RKO (cell line): ENCODE data around the gene SORBS1.
A peak's percentile ranks its signal among the peaks of the same experiment; 100 is the strongest.

Experiments used
- DNase-seq: peaks from one replicate; pipeline ENCODE4 v3.0.0-alpha.2; 2016; ENCODE audit warnings: low spot score

The SORBS1 gene

DNA sequence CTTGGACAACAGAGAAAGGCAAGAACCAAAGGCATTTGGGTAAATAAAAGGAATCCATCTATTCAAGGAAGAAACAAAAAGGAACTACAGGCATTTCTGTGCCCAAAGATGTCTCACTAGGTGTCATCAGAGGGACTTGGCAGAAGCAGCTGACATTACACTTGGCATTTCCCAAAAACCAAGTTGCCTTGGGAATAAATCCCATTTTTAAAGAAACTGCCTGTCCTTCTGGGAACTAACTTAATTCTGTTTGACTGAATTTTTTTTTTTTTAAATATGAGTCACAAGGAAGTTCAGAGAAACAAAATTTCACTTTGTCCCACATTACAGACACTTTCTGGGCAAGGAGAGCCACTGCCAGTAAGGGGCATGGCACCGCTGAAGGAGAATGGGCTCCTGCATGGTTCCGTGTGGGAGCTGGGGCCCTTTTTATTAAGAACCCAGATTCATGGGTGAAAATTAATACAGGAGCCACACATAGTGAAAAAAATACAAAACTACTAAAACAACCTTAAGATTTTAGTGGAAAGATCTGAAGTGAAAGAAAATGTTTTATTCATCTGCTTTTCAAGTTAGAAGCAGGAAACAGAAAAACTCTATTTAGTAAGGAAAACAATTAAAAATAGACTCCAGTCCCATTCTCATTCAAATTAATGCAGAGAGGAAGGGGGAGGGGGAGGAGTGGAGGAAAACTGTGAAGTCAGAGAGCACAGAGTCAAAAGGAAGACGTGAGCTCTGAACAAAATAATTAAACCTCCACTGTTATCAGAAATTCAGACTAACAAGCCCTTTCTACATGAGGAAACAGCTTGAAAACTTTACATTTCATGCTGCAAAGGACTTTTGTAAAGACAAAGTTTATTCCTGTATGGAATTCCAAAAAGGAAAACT, 151.9 kb downstream of the SORBS1 start:
- DNase-seq, result no peak

DNA sequence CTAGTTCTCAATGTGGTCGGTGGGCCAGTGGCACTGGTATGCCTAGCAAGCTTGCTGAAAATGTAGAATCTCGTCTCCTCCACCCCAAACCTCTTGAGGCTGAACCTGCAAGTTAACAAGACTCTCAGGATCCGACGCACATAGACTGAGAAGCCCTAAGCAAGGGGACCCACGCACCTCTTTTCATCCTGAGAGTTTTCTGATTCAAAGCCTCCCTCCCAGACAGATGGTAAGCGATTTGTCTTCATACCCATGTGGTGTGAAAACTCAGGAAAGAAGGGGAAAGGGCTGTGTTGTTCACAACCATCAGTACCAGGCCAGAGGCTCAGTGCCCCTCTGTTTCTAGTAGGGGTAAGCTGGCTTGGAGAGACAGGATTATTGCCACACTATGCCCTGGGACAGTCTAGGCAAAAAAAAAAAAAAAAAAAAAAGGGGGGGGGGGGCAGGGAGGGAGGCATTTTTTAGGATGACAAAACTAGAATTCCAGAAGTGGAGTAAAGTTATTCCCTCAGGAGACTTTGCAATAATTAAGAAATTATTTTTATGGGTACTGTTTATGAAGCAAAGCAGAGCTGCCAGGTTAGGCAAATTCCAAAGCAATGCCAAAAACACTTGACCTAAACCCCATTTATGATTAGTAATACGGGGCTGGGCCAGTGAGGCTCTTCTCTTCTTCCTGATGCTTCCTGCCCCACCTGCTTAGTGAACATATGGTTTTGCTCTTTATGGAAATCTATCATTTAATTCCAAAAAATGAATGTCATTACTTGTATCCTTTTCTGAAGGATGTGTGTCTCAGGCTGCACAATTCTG, 152.8 kb downstream of the SORBS1 start:
- DNase-seq, result no peak

DNA sequence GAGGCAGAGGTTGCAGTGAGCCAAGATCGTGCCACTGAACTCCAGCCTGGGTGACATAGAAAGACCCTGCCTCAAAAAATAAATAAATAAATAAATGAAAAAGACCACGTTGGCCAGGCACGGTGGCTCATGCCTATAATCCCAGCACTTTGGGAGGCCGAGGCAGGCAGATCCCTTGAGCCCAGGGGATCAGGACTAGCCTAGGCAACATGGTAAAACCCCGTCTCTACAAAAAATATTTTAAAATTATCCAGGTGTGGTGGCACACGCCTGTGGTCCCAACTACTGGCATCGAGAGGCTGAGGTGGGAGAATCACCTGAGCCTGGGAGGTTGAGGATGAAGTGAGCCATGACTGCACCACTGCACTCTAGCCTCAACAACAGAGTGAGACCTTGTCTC, 153.6 kb downstream of the SORBS1 start:
- no peak for DNase-seq

DNA sequence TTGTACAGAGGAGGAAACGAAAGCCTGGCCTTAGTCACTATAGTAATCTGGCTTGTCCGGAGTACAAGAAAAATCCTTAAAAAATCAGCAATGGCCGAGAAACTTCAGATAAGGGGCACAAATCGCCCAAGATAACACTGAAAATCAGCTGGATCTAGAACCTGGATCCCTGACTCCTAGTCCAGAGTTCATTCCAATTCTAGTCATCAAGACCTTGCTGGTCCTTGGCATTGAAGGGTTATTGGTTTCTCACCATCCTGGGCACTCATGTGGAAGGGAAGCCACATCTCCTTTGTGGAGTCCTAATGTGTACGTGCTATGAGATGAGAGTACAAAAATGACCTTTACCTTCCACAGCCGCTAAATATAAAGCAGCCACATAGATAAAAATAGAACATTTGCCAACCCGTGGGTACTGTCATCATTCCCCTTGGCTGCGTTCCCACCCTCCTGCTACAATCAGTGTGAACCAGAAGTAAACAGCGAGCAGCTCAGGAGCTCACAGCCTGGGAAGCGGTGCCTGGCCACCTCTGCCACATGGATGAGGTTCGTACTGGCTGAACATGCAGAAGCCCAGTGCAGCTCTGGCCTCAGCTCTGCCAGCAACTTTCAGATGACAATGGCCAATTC, 154.4 kb downstream of the SORBS1 start:
- no peak for DNase-seq

DNA sequence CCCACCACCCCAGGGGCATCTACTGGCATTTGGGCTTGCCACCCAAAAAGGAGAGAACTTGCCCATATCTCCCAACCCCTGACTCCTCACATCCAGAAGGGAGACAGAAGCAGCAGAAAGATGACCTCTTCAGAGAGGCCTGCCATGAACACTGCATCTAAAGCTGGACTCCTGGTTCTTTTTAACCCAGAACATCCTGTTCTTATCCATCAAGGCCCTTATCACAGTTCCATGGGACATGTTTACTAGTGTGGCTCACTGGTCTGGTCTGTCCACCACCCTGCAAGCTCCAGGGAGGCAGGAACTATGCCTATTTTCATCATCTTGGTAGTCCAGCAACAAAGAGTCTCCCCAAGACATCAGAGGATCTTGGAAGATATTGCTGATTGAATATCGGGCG, 155.5 kb downstream of the SORBS1 start:
- DNase-seq, result no peak

DNA sequence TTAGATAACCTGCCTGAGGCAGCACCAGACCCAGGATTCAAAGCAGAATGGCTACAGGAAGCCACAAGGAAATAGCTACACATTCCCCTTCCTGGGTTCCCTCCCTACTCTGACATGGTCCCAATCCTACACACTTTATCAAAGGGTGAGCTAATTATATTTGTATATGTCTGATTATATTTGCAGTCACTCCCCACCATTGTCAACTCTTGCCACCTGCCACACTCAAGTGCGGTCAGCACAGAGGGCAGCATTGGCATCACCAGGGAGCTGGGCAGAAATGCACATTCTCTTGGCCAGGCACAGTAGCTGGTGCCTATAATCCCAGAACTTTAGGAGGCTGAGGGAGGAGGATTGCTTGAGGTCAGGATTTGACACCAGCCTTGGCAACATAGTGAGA, 156.3 kb downstream of the SORBS1 start:
- DNase-seq, result no peak

DNA sequence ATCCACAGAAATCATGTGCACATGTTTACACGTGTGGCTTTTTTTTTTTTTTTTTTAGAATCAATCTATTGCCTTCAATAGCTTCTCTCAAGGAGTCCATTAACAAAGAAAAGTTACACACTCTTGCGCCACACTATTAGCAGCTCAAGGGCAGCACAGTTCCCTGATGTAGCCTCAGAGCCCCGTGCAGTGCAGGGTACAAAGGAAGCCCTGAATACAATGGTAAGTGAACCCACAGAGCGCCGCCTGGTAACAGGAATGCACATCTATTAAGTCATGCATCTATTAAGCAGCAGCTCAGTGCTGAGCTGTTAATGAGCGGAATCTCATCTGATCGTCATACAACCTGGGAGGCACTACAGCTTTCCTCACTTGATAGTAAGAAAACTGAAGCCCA, 156.7 kb downstream of the SORBS1 start:
- no peak for DNase-seq

DNA sequence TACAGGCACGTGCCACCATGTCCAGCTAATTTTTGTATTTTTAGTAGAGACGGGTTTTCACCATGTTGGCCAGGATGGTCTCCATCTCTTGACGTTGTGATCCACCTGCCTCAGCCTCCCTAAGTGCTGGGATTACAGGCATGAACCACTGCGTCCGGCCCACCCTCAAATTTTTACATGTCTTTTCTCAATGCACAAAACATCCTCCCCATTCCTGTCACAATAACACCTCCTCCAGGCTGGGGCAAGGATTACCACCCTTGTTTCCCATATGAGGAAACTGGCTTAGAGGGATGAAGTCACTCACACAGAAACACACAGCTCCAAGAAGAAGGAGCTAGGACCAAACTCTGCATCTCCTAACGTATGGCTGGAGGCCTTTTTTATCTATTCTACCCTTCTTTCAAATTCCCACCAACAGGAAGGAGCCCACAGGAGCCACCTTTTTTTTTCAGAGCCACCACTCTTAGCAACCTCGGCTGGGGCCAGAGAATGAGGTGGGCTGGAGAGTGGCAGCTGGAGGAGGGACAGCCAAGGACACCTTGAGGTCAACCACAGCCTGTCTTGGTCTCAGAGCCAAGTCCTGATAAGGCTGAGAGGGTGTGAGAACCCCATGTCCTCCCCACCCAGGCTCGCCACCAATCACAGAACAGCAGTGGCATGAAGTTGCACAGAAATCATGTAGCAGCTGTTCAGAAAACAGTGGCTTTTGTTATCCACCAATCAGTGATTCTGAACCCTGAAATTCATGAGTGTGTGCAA, 157.3 kb downstream of the SORBS1 start:
- DNase-seq, result no peak

DNA sequence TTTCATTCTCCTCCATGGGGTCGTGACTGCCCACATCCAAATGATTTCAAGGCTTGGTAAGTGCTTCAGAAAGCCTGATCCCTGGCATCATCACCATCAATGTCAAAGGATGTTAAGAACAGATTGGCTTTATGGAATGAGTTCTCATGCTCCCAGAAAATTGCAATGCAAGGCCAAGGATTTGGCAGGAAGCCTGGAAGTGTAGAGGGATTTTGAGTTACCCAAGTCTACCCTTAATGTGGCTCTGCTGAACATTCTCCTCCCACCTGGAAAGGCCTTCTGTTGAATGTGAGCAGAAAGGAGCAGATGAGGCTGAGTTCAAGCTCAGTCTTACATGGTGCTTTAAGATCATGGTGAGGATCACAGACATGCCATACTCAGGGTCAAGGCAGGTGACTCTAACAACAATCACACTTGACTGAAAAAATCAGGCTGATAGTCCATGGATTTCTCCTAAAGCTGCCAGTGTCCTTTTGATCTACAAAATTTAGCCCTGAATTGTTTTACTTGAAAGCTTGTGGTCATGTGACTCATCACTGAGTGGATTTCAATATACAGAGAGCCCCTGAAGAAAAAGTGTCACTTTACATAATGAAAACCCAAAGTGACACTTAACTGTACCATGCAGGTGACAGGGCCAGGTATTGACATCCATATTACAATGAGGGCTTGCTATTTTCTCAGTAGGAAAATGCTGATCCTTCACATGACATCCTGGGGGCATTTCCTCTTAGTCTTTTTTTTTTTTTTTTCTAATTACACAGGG, 159.3 kb downstream of the SORBS1 start:
- no peak for DNase-seq

DNA sequence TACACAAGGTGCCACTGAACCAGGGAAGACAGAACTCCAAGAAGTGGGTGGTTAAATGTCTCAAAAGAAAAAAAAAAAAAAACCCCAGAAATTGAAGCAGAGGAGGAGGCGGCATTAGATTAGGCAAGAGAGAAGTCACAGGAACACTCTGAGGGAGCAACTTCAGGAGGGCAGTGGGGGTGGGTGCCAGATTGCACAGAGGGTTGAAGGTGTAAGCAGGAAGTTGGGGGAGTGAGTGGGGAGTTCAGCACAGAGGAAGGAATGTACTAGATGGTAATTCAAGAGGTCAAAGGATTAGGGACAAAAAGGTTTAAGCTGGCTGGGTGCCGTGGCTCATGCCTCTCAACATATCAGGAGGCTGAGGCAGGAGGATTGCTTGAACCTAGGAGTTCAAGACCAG, 160.4 kb downstream of the SORBS1 start:
- no peak for DNase-seq

DNA sequence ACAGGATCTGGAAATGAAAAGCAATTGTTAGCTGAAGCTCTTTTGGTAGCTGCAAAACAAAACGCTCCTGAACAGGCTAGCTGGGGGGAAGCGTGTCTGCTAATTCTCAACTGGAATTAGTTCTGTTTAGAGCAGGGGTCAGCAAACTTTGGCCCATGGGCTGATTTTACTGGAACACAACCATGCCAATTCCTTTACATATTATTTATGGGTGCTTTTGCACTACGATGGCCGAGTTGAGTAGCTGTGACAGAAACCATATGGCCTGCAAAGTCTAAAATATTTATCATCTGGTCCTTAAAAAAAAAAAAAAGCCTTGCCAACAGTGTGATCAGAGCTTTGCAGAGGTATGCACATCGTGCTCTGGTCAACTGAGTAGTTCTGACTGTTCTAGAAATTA, 162.0 kb downstream of the SORBS1 start:
- DNase-seq, result no peak

DNA sequence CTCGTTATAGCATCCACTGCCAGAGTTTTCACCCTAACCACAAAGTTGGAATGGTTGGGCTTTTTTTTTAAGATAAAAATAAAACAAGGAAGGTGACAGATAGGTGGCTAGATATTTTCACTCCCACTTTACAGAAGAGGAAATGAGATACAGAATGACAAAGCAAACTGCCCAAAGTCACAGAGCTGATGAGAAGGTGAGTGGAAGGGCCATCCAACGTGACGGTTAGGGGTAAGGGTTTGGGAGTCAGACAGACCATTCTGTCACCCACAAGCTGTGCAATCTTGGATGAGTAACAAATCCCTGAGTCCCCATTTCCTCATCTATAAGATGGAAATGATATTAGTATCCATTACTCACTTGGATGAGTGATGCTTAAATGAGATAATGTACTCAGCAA, 163.4 kb downstream of the SORBS1 start:
- peak; percentile 10 for DNase-seq

DNA sequence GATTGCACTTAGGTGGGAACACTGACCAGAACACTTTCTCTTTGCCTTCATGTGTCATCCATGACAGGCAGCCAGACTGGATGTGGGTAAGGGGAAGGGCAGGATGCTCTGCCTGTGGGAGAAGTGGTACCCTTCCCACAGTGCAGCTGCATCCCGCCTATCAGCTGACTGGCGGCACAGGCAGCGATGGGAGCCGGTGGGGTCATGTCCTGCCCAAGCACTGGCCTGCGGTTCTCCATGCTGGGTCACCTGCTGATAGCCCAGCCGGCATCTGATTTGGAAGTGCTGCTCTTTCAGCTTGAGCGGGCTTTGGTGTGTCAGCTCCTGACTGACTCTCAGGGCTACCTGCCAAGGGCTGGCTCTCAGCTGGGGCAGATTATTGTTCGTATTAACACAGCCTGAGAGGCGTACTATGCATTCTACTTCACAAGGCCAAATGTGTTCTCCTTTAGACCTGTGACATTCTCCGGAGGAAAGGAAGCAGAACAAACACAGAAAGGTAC, 165.2 kb downstream of the SORBS1 start:
- no peak for DNase-seq

DNA sequence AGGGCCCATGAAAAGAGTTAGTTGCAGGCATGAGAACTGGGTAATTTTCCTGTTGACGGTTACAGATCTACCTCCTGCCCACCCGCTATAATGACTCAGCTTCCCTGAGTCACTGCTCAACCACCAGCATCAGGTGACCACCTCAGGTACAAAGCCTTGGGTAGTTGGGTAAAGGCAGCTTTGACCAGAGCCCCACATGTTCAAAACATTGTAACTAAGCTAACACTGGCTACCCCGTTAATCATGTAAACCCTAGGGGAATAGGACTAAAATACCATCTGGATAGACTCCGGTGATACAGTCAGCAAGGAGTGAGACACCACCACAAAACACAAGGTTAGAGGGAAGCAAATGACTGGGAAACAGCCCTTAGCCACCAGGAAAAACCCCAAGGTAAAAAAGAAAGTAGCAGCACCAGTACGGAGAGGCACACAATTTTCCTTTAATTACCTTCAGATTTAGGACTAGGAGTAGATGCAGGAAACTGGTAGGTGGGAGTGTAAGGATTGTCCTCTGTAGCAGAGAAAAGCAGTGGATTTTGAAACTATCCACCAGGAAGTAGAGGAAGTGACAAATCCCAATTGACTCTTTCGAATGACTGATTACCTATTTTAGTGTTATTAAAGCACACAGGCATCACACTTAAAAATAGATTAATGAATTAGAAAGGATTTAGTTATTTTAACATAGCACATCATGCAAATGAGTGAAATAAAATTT, 166.8 kb downstream of the SORBS1 start:
- DNase-seq, result no peak

DNA sequence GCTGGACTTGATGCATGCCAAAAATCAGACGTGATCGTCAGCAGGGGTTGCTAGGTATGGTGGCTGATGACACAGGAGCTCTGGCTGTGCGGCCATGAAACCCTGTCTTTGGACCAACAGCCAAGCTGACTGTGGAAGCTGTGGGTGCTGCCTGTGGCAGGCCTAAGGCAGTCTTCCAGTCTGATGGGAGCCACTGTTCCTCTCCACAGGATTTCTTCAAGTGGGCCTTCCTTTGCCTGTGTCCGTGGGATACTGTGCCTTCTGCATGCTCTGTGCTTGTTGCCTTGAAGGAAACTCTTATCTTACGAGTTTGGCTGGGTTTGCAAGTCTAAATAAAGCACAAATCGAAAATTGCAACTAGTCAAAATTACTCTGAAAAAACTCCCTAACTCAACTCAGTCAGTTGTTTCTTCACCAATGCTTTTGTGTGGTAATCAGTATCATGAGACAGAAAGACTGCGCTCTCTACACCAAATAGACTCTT, 168.4 kb downstream of the SORBS1 start:
- no peak for DNase-seq

DNA sequence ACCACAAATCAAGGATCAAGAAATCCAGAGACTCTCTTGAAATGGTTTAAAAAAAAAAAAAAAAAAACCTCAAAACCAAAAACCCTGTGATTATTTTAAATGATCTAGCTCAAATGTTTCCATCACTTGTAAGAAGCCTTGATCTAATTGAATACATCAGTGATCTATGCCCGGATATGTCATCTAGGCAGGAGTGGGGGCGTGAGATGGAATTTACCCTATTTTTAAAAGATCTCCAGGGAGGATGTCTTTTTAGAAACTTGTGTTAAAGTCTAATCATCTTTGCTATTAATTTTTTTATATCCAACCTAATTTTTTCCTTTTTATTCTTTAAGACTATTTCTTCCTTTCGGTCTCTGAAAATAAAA, 169.0 kb downstream of the SORBS1 start:
- no peak for DNase-seq

DNA sequence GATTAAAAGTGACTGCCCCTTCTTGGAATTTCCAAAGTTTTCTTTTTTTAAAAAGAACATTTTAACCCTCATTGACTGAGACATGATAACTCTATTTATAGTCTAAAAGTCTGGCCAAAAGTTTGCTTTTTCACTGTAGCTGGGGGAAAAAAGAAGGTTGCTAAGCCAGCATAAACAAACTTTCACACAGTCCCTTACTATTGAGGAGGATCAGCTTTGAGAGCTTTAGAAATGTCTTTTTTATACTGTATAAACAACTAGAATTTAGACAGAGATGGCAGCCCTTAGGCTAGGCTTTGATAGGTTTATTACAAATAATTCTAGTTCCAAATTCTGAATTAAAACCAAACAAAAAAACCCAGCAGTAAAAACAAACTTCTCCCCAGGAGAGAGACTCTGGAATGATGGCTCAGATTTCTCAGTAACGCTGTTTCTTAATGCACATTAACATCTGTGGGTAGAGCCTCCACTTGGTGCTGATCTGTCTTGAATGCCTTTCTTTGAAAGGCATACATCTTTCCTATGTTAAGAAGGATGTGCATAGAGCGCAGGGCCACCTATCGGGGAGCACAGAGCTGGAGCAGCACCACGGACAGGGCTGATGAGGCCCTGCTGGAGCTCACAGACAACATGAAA, 169.5 kb downstream of the SORBS1 start:
- no peak for DNase-seq

DNA sequence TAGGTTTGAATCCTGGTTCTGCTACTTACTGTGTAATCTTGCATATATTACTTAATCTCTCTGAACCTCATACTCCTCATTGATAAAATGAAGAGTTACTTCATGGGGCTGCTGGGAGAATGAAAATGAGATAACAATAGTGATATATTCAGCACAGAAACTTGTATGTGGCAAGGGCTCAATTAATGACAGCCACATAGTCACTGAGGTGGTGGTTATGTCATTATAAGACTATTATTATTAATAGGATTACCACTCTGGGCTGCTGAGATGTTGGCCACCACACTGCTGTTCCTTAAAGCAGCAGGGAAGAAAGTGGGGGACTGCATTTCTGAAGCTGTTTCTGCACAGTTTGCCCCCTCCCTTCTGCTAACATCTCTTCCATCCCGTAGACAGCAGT, 170.0 kb downstream of the SORBS1 start:
- no peak for DNase-seq

DNA sequence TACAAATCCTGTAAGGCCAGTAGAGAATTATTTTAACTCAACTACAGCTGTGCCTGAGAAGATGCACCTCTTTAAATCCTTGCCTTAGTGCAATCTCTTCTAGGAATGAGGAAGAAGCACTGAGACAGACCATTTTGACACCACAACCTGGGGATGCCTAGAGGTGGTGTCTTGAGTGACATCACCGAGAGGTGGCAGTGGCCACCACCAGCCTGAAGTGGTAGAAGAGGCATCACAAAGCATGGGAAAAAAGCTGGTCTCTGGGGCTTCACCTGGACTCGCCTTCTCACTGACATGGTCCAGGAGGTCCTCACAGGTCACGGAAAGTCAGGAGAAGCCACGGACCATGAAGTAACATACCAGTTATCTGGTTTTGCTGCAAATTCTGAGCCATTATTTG, 171.2 kb downstream of the SORBS1 start:
- no peak for DNase-seq

DNA sequence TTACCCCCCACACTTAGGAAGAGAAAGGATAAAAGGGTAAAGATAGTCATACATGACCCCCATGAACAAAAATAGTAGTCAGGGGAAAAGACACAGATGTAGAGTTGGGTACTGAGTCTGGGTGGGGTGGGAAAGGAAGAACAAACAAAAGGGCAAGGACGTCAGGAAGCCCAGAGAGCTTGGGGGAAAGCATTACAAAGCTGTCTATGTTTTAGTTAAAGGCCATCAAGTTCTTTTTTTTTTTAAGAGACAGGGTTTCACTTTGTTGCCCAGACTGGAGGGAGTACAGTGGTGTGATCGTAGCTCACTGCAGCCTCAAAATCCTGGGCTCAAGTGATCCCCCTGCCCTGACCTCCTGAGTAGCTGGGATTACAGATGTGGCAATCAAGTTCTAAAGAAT, 172.0 kb downstream of the SORBS1 start:
- DNase-seq, result no peak
